Astrocyte of the cerebellum (primary cell): ENCODE data around the gene PSMG4.

Source experiments
- DNase-seq: peaks from one replicate; pipeline ENCODE4 v3.0.0-alpha.2; 2011; ENCODE audit warnings: low read depth
- H3K4me3 ChIP-seq: 2 replicates; pipeline ENCODE4 v1.5.1; 2011; ENCODE audit warnings: mild to moderate bottlenecking, low read depth, low read length, moderate library complexity
- CTCF ChIP-seq: IDR thresholded peaks from 2 replicates; pipeline ENCODE4 v1.5.1; 2012; ENCODE audit warnings: low read length, low read depth, moderate library complexity, mild to moderate bottlenecking; ENCODE audit errors: missing control alignments
- in situ Hi-C: cut with HindIII; loops from 2 replicates; pipeline ENCODE4 v1.10.0; 2017; ENCODE audit warnings: low sequenced_read_pairs

The PSMG4 gene

GRCh38 chr6:3287308-3287707 lies 28.6 kb downstream of the PSMG4 start:
- DNase-seq: no peak
- no peak for TF ChIP-seq CTCF
- H3K4me3 ChIP-seq: no peak overlapping the region
- in situ Hi-C loops: loop anchor here (25.0 kb wide), 1 partner anchor 700 kb away; no protein-coding TSS in a partner anchor

GRCh38 chr6:3287976-3288707 lies 29.4 kb downstream of the PSMG4 start:
- H3K4me3 ChIP-seq: no peak overlapping the region
- DNase-seq: no peak

GRCh38 chr6:3288711-3289663 lies 30.2 kb downstream of the PSMG4 start:
- no peak for TF ChIP-seq CTCF
- no peak overlapping the region for H3K4me3 ChIP-seq
- in situ Hi-C loops: loop anchor here (25.0 kb wide), 1 partner anchor 698 kb away; no protein-coding TSS in a partner anchor
- DNase-seq: no peak

More at GRCh38 chr6:3287976-3288707, 29.4 kb downstream of the PSMG4 start:
- TF ChIP-seq CTCF: no peak
- in situ Hi-C loops: loop anchor here (25.0 kb wide), 1 partner anchor 699 kb away; no protein-coding TSS in a partner anchor

- no peak overlapping the region for H3K4me3 ChIP-seq
- DNase-seq: no peak
- in situ Hi-C loops: loop anchor here (25.0 kb wide), 1 partner anchor 698 kb away; no protein-coding TSS in a partner anchor
- TF ChIP-seq CTCF: no peak
Measured at GRCh38 chr6:3289664-3290055, 30.9 kb downstream of the PSMG4 start.

GRCh38 chr6:3290149-3290930 lies 31.6 kb downstream of the PSMG4 start:
- DNase-seq: no peak
- in situ Hi-C loops: loop anchor here (25.0 kb wide), 1 partner anchor 697 kb away; no protein-coding TSS in a partner anchor
- TF ChIP-seq CTCF: no peak
- H3K4me3 ChIP-seq: no peak overlapping the region

GRCh38 chr6:3290931-3291211 lies 32.1 kb downstream of the PSMG4 start:
- DNase-seq: no peak
- TF ChIP-seq CTCF: no peak
- in situ Hi-C loops: loop anchor here (25.0 kb wide), 1 partner anchor 696 kb away; no protein-coding TSS in a partner anchor

More at GRCh38 chr6:3290931-3291211, 32.1 kb downstream of the PSMG4 start:
- H3K4me3 ChIP-seq: no peak overlapping the region
